HepG2 (cell line): ENCODE measurements around the gene AANAT. TPM values are rescaled to one million over a fixed set of nuclear protein-coding genes. Genes with fewer than 3 reads are reported as not detected.

Source experiments
- BRD4 ChIP-seq: sonication (generic); formaldehyde crosslinking; IDR thresholded peaks from 2 replicates; pipeline ENCODE4 v1.4.0; 2020; ENCODE audit warnings: missing genetic modification reagents
- CCDC6 ChIP-seq: sonication (generic); formaldehyde crosslinking; IDR thresholded peaks from 2 replicates; pipeline ENCODE4 v1.8.1; 2022; ENCODE audit warnings: mild to moderate bottlenecking, missing genetic modification reagents, moderate library complexity
- MYPOP ChIP-seq: sonication (generic); formaldehyde crosslinking; IDR thresholded peaks from 2 replicates; pipeline ENCODE4 v1.8.1; 2023; ENCODE audit warnings: mild to moderate bottlenecking, moderate library complexity, missing genetic modification reagents
- NR3C1 ChIP-seq: sonication (generic); formaldehyde crosslinking; IDR thresholded peaks from 2 replicates; pipeline ENCODE4 v1.4.0; 2020; ENCODE audit warnings: missing genetic modification reagents
- POGZ ChIP-seq: sonication (generic); formaldehyde crosslinking; IDR thresholded peaks from 2 replicates; pipeline ENCODE4 v1.4.0; 2020; ENCODE audit warnings: mild to moderate bottlenecking, missing genetic modification reagents
- ZBTB46 ChIP-seq: sonication (generic); formaldehyde crosslinking; IDR thresholded peaks from 2 replicates; pipeline ENCODE4 v1.4.0; 2020; ENCODE audit warnings: mild to moderate bottlenecking, missing genetic modification reagents, borderline replicate concordance
- ZNF644 ChIP-seq: IDR thresholded peaks from 2 replicates; pipeline ENCODE4 v1.6.1; 2016; ENCODE audit warnings: low read depth
- polyA plus RNA-seq, 8 experiments: library from polyadenylated mRNA; depleted of rRNA in 3 of 8; stranded (reverse) in 7 of 8; unstranded in 1 of 8; fragments of >200 nt; fragmentation: Illumina TruSeq in 4 of 8; extraction: Trizol in 4 of 8; gene quantifications; 2 replicates each; pipeline versions ENCODE4 v1.2.1 to v1.2.3, GENCODE V29; 2011 to 2016; ENCODE audit warnings: low read depth in 4 of 8, missing spikeins in 1 of 8, mixed read lengths in 1 of 8; ENCODE audit not compliant: insufficient read depth in 1 of 8
- total RNA-seq, 5 experiments: library from RNA; depleted of rRNA; stranded (reverse); fragments of >200 nt; fragmentation: Illumina TruSeq; extraction: Trizol; gene quantifications; 2 replicates each; pipeline ENCODE4 v1.2.3, GENCODE V29; 2016; ENCODE audit warnings: low read depth in 1 of 5
- TF ChIP-seq, protein P1 (sequence below): sonication (generic); formaldehyde crosslinking; IDR thresholded peaks from 2 replicates; pipeline ENCODE4 v1.5.0; 2020; ENCODE audit warnings: mild to moderate bottlenecking, missing genetic modification reagents, borderline replicate concordance
- TF ChIP-seq, protein P2 (sequence below), 2 experiments: sonication (generic) in 1 of 2; formaldehyde crosslinking in 1 of 2; IDR thresholded peaks; 2 replicates each; pipeline versions ENCODE4 v1.6.1 to v1.9.0; 2014 to 2022; ENCODE audit warnings: antibody characterized with exemption in 1 of 2, borderline replicate concordance in 1 of 2, inconsistent platforms in 1 of 2, low read depth in 1 of 2, missing genetic modification reagents in 1 of 2
- TF ChIP-seq, protein P3 (sequence below): IDR thresholded peaks from 2 replicates; pipeline ENCODE4 v1.6.1; 2016; ENCODE audit warnings: mild to moderate bottlenecking

The AANAT gene
- total and polyA plus RNA-seq, 2 of the 13 experiments (the other 11 are each of a cell fraction or from before 2014, with no cell fraction given), result 0.07 TPM; not detected in 1

GRCh38 chr17:76499267-76499667 lies 31.9 kb downstream of the AANAT start (continued):
- TF ChIP-seq, protein P1, sequence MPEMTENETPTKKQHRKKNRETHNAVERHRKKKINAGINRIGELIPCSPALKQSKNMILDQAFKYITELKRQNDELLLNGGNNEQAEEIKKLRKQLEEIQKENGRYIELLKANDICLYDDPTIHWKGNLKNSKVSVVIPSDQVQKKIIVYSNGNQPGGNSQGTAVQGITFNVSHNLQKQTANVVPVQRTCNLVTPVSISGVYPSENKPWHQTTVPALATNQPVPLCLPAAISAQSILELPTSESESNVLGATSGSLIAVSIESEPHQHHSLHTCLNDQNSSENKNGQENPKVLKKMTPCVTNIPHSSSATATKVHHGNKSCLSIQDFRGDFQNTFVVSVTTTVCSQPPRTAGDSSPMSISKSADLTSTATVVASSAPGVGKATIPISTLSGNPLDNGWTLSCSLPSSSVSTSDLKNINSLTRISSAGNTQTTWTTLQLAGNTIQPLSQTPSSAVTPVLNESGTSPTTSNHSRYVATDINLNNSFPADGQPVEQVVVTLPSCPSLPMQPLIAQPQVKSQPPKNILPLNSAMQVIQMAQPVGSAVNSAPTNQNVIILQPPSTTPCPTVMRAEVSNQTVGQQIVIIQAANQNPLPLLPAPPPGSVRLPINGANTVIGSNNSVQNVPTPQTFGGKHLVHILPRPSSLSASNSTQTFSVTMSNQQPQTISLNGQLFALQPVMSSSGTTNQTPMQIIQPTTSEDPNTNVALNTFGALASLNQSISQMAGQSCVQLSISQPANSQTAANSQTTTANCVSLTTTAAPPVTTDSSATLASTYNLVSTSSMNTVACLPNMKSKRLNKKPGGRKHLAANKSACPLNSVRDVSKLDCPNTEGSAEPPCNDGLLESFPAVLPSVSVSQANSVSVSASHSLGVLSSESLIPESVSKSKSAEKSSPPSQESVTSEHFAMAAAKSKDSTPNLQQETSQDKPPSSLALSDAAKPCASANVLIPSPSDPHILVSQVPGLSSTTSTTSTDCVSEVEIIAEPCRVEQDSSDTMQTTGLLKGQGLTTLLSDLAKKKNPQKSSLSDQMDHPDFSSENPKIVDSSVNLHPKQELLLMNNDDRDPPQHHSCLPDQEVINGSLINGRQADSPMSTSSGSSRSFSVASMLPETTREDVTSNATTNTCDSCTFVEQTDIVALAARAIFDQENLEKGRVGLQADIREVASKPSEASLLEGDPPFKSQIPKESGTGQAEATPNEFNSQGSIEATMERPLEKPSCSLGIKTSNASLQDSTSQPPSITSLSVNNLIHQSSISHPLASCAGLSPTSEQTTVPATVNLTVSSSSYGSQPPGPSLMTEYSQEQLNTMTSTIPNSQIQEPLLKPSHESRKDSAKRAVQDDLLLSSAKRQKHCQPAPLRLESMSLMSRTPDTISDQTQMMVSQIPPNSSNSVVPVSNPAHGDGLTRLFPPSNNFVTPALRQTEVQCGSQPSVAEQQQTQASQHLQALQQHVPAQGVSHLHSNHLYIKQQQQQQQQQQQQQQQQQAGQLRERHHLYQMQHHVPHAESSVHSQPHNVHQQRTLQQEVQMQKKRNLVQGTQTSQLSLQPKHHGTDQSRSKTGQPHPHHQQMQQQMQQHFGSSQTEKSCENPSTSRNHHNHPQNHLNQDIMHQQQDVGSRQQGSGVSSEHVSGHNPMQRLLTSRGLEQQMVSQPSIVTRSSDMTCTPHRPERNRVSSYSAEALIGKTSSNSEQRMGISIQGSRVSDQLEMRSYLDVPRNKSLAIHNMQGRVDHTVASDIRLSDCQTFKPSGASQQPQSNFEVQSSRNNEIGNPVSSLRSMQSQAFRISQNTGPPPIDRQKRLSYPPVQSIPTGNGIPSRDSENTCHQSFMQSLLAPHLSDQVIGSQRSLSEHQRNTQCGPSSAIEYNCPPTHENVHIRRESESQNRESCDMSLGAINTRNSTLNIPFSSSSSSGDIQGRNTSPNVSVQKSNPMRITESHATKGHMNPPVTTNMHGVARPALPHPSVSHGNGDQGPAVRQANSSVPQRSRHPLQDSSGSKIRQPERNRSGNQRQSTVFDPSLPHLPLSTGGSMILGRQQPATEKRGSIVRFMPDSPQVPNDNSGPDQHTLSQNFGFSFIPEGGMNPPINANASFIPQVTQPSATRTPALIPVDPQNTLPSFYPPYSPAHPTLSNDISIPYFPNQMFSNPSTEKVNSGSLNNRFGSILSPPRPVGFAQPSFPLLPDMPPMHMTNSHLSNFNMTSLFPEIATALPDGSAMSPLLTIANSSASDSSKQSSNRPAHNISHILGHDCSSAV (CRISPR knock-in tag), result no peak
- TF ChIP-seq, protein P2, sequence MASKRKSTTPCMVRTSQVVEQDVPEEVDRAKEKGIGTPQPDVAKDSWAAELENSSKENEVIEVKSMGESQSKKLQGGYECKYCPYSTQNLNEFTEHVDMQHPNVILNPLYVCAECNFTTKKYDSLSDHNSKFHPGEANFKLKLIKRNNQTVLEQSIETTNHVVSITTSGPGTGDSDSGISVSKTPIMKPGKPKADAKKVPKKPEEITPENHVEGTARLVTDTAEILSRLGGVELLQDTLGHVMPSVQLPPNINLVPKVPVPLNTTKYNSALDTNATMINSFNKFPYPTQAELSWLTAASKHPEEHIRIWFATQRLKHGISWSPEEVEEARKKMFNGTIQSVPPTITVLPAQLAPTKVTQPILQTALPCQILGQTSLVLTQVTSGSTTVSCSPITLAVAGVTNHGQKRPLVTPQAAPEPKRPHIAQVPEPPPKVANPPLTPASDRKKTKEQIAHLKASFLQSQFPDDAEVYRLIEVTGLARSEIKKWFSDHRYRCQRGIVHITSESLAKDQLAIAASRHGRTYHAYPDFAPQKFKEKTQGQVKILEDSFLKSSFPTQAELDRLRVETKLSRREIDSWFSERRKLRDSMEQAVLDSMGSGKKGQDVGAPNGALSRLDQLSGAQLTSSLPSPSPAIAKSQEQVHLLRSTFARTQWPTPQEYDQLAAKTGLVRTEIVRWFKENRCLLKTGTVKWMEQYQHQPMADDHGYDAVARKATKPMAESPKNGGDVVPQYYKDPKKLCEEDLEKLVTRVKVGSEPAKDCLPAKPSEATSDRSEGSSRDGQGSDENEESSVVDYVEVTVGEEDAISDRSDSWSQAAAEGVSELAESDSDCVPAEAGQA (IDR thresholded peaks at IDR 0.05; ENCODE audit: low read depth), result peak; percentile 70; the same call in 1 of the 2 replicates
- TF ChIP-seq, protein P2 (CRISPR knock-in tag; IDR thresholded peaks at IDR 0.05; ENCODE audit: borderline replicate concordance), result no peak
- TF ChIP-seq ZNF644 (0 out of 2 replicates have a peak, but pooled peaks have one; percentile 47), NR3C1 (no peak), POGZ (peak; percentile 55; the same call in 1 of the 2 replicates), ZBTB46 (CRISPR knock-in tag) (no peak; the same call in 1 of the 2 replicates), BRD4 (no peak), CCDC6 (peak; percentile 60; the same call in 1 of the 2 replicates), MYPOP (CRISPR knock-in tag) (no peak)
- TF ChIP-seq, protein P3, sequence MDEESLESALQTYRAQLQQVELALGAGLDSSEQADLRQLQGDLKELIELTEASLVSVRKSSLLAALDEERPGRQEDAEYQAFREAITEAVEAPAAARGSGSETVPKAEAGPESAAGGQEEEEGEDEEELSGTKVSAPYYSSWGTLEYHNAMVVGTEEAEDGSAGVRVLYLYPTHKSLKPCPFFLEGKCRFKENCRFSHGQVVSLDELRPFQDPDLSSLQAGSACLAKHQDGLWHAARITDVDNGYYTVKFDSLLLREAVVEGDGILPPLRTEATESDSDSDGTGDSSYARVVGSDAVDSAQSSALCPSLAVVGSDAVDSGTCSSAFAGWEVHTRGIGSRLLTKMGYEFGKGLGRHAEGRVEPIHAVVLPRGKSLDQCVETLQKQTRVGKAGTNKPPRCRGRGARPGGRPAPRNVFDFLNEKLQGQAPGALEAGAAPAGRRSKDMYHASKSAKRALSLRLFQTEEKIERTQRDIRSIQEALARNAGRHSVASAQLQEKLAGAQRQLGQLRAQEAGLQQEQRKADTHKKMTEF (CRISPR knock-in tag), result peak; percentile 95
